Natural killer cell (primary cell): ENCODE data around the gene GALNT12. TPM values are rescaled to one million over a fixed set of nuclear protein-coding genes. Genes with fewer than 3 reads are reported as not detected.

Experiments
- ATAC-seq, 3 donors: fragments of 150-1000 bp in 2 of 3; fragments of 200-7000 bp in 1 of 3; cut with Tn5 transposase; 1 replicate in 1 of 3; 2 replicates in 2 of 3; pipeline ENCODE4 v1.10.0; 2021; ENCODE audit warnings: mild to moderate bottlenecking in 2 of 3, moderate library complexity in 2 of 3
- DNase-seq, 2 donors: peaks; one replicate each; pipeline versions ENCODE4 v3.0.0 to v3.0.0-alpha.2; 2013 to 2021; ENCODE audit warnings: mixed read lengths in 1 of 2
- H3K27ac ChIP-seq: one replicate; pipeline ENCODE4 v1.5.1; 2013; ENCODE audit warnings: mild to moderate bottlenecking, low read length
- H3K27me3 ChIP-seq: one replicate; pipeline ENCODE4 v1.6.1; 2013; ENCODE audit warnings: low read length; ENCODE audit not compliant: control insufficient read depth, insufficient read depth
- H3K36me3 ChIP-seq: one replicate; pipeline ENCODE4 v1.6.1; 2013; ENCODE audit warnings: low read length; ENCODE audit not compliant: control insufficient read depth, insufficient read depth
- H3K4me1 ChIP-seq: one replicate; pipeline ENCODE4 v1.6.1; 2013; ENCODE audit warnings: low read length; ENCODE audit not compliant: control insufficient read depth, insufficient read depth
- H3K4me3 ChIP-seq: one replicate; pipeline ENCODE4 v1.5.1; 2013; ENCODE audit warnings: low read length
- H3K9me3 ChIP-seq: one replicate; pipeline ENCODE4 v1.6.1; 2013; ENCODE audit warnings: low read length; ENCODE audit not compliant: control insufficient read depth, insufficient read depth
- H3K27ac Mint-ChIP-seq, 2 donors: one replicate each; pipeline ENCODE4 v1.8.0; 2022; ENCODE audit warnings: mild to moderate bottlenecking in 2 of 2, mixed read lengths in 2 of 2, moderate library complexity in 1 of 2
- H3K27me3 Mint-ChIP-seq, 2 donors: one replicate each; pipeline ENCODE4 v1.8.0; 2022; ENCODE audit warnings: low read depth in 2 of 2, mixed read lengths in 2 of 2
- H3K36me3 Mint-ChIP-seq: one replicate; pipeline ENCODE4 v1.8.0; 2022; ENCODE audit warnings: mixed read lengths
- H3K4me1 Mint-ChIP-seq, 2 donors: one replicate each; pipeline ENCODE4 v1.8.0; 2022; ENCODE audit warnings: mixed read lengths in 2 of 2
- H3K4me3 Mint-ChIP-seq: one replicate; pipeline ENCODE4 v1.8.0; 2022; ENCODE audit warnings: mild to moderate bottlenecking, moderate library complexity, mixed read lengths
- H3K9me3 Mint-ChIP-seq, 2 donors: one replicate each; pipeline ENCODE4 v1.8.0; 2022; ENCODE audit warnings: mixed read lengths in 2 of 2
- CTCF ChIP-seq: fragments of 200-600 bp; IDR thresholded peaks from one replicate; pipeline ENCODE4 v1.8.0; 2022; ENCODE audit warnings: antibody characterized with exemption
- WGBS: methylation state at CpG from one replicate; pipeline ENCODE4 v1.1.7; 2013; ENCODE audit warnings: missing lambda C conversion rate; ENCODE audit not compliant: insufficient coverage; 5-methylcytosine and 5-hydroxymethylcytosine counted together
- intact Hi-C: fragments of 100-400 bp; cut with micrococcal nuclease; formaldehyde crosslinking; loops from one replicate; pipeline ENCODE4 v1.14.2; 2022
- total RNA-seq, 4 donors: library from RNA; stranded (reverse); fragments of 120-200 nt in 1 of 4; gene quantifications; one replicate each; pipeline versions ENCODE4 v1.2.3 to v1.2.4, GENCODE V29; 2013 to 2022

GALNT12 gene
- total RNA-seq, 3 donors from 2014 or later (not counting 1 experiment from before 2014, with no cell fraction given) = 9.1 to 9.4 (median 9.4) TPM

- no peak for ATAC-seq
- WGBS = 100% methylated on average over 2 of the region's 4 CpGs
- TF ChIP-seq CTCF = no peak
Measured at GRCh38 chr9:98849563-98849962, 42.1 kb downstream of the GALNT12 start.

GRCh38 chr9:98850851-98851729 lies 43.6 kb downstream of the GALNT12 start:
- H3K27ac ChIP-seq = no peak overlapping the region
- H3K4me1 Mint-ChIP-seq = peaks cover 0 to 9% of the 10 kb centered on the region in 2 donors
- H3K9me3 Mint-ChIP-seq = no peaks in the 10 kb centered on the region
- H3K4me3 ChIP-seq = no peak overlapping the region
- H3K27me3 Mint-ChIP-seq = peaks cover 0 to 9% of the 10 kb centered on the region in 2 donors
- H3K9me3 ChIP-seq = no peaks in the 10 kb centered on the region
- no peak for TF ChIP-seq CTCF
- ATAC-seq = no peak
- H3K27me3 ChIP-seq = no peaks in the 10 kb centered on the region
- no peak overlapping the region for H3K4me3 Mint-ChIP-seq
- H3K4me1 ChIP-seq = no peaks in the 10 kb centered on the region
- WGBS = 90% methylated on average over 11 of the region's 11 CpGs
- no peak overlapping the region for H3K27ac Mint-ChIP-seq
- DNase-seq = no peak
- H3K36me3 Mint-ChIP-seq = no peaks in the 10 kb centered on the region
- intact Hi-C loops = no loop called here
- H3K36me3 ChIP-seq = no peaks in the 10 kb centered on the region

More at GRCh38 chr9:98849563-98849962, 42.1 kb downstream of the GALNT12 start:
- Mint-ChIP-seq H3K4me1 (peaks cover 0 to 9% of the 10 kb centered on the region in 2 donors), H3K27ac (no peak overlapping the region), H3K4me3 (no peak overlapping the region), H3K9me3 (no peaks in the 10 kb centered on the region), H3K36me3 (no peaks in the 10 kb centered on the region), H3K27me3 (no peaks in the 10 kb centered on the region)
- Histone ChIP-seq H3K27me3 (no peaks in the 10 kb centered on the region), H3K36me3 (no peaks in the 10 kb centered on the region), H3K9me3 (no peaks in the 10 kb centered on the region), H3K4me3 (no peak overlapping the region), H3K27ac (no peak overlapping the region), H3K4me1 (no peaks in the 10 kb centered on the region)
- intact Hi-C loops = loop anchor here (2.0 kb wide), 2 partner anchors 163 to 291 kb away; no protein-coding TSS in a partner anchor
- DNase-seq = no peak

GRCh38 chr9:98851730-98852459 lies 44.4 kb downstream of the GALNT12 start:
- H3K27ac Mint-ChIP-seq = no peak overlapping the region
- H3K36me3 Mint-ChIP-seq = no peaks in the 10 kb centered on the region
- Histone ChIP-seq H3K4me1 (no peaks in the 10 kb centered on the region), H3K36me3 (no peaks in the 10 kb centered on the region), H3K9me3 (no peaks in the 10 kb centered on the region), H3K27me3 (no peaks in the 10 kb centered on the region), H3K27ac (no peak overlapping the region), H3K4me3 (no peak overlapping the region)
- WGBS = 82% methylated on average over 5 of the region's 6 CpGs
- no peak for DNase-seq
- H3K4me3 Mint-ChIP-seq = no peak overlapping the region
- ATAC-seq = no peak
- H3K9me3 Mint-ChIP-seq = no peaks in the 10 kb centered on the region
- intact Hi-C loops = no loop called here
- peaks cover 0 to 9% of the 10 kb centered on the region in 2 donors for H3K27me3 Mint-ChIP-seq
- H3K4me1 Mint-ChIP-seq = peaks cover 0 to 9% of the 10 kb centered on the region in 2 donors
- TF ChIP-seq CTCF = no peak
